Endometrial microvascular endothelial cells (primary cell): ENCODE results near the gene MSH5. TPM values are rescaled to one million over a fixed set of nuclear protein-coding genes. Genes with fewer than 3 reads are reported as not detected.

Source experiments
- in situ Hi-C: cut with HindIII; loops from 2 replicates; pipeline ENCODE4 v1.10.0; 2017; ENCODE audit warnings: low sequenced_read_pairs, low pct_unique_long_range_greater_than_20kb; ENCODE audit errors: inconsistent ontology term
- total RNA-seq: library from RNA; depleted of rRNA; stranded (reverse); fragments of >200 nt; gene quantifications from one replicate; pipeline ENCODE4 v1.2.3, GENCODE V29; 2015; ENCODE audit errors: inconsistent ontology term

The MSH5 gene
- total RNA-seq, 1 donor from 2014 or later, result 7.8 TPM

- in situ Hi-C loops, result no loop called here
Observed at GRCh38 chr6:31727034-31727716, 12.6 kb upstream of the MSH5 start.

GRCh38 chr6:31727717-31728671 lies 11.8 kb upstream of the MSH5 start:
- in situ Hi-C loops, result no loop called here

GRCh38 chr6:31728767-31729514 lies 10.9 kb upstream of the MSH5 start, which contains the start of gene DDAH2:
Gene DDAH2, minus strand, starts transcription at chr6:31729299. Its CDS starts 138 bp downstream, at chr6:31729161.
- in situ Hi-C loops, result no loop called here

- in situ Hi-C loops, result no loop called here
Observed at GRCh38 chr6:31729515-31729978, 10.3 kb upstream of the MSH5 start.

GRCh38 chr6:31729979-31730630 lies 9.7 kb upstream of the MSH5 start:
- in situ Hi-C loops, result no loop called here

- in situ Hi-C loops, result no loop called here
Observed at GRCh38 chr6:31730631-31731086, 9.1 kb upstream of the MSH5 start.

- in situ Hi-C loops, result no loop called here
Observed at GRCh38 chr6:31732029-31732428, 7.8 kb upstream of the MSH5 start.

- in situ Hi-C loops, result no loop called here
Observed at GRCh38 chr6:31733734-31734133, 6.1 kb upstream of the MSH5 start.

GRCh38 chr6:31734247-31734820 lies 5.5 kb upstream of the MSH5 start:
- in situ Hi-C loops, result no loop called here

GRCh38 chr6:31734821-31735406 lies 4.9 kb upstream of the MSH5 start:
- in situ Hi-C loops, result no loop called here

- in situ Hi-C loops, result no loop called here
Observed at GRCh38 chr6:31736021-31736767, 3.6 kb upstream of the MSH5 start, which contains the start of gene CLIC1. Gene CLIC1, minus strand, starts transcription at chr6:31736530. Its CDS starts 230 bp downstream, at chr6:31736300.

- in situ Hi-C loops, result no loop called here
Observed at GRCh38 chr6:31736768-31737314, 3.0 kb upstream of the MSH5 start.

GRCh38 chr6:31737315-31737990 lies 2.4 kb upstream of the MSH5 start:
- in situ Hi-C loops, result no loop called here

- in situ Hi-C loops, result no loop called here
Observed at GRCh38 chr6:31737991-31738979, 1.5 kb upstream of the MSH5 start.
